ENCODE measurements around the gene ADRA2B. TPM values are rescaled to one million over a fixed set of nuclear protein-coding genes. Genes with fewer than 3 reads are reported as not detected.

Gene ADRA2B
- total RNA-seq, 1 donor from 2014 or later = 0.32 TPM

GRCh38 chr2:96129528-96130120, 13.3 kb upstream of the ADRA2B start:
- no peaks in the 10 kb centered on the region for H3K36me3 ChIP-seq
- H3K27me3 ChIP-seq (ENCODE audit: low read depth) = no peaks in the 10 kb centered on the region
- H3K27ac ChIP-seq = no peak overlapping the region
- no peaks in the 10 kb centered on the region for H3K9me3 ChIP-seq
- no peak for TF ChIP-seq CTCF (IDR thresholded peaks at IDR 0.05)
- intact Hi-C loops (cut with DNase I) = no loop called here
- H3K4me3 ChIP-seq = no peak overlapping the region
- no peaks in the 10 kb centered on the region for H3K4me1 ChIP-seq
- no peak for ATAC-seq
- DNase-seq = no peak

GRCh38 chr2:96128456-96128855, 12.1 kb upstream of the ADRA2B start:
- intact Hi-C loops (cut with DNase I) = no loop called here
- H3K4me1 ChIP-seq = no peaks in the 10 kb centered on the region
- ATAC-seq = no peak
- no peak overlapping the region for H3K4me3 ChIP-seq
- no peaks in the 10 kb centered on the region for H3K27me3 ChIP-seq (ENCODE audit: low read depth)
- H3K36me3 ChIP-seq = no peaks in the 10 kb centered on the region
- no peak for TF ChIP-seq CTCF (IDR thresholded peaks at IDR 0.05)
- DNase-seq = no peak
- H3K27ac ChIP-seq = no peak overlapping the region
- H3K9me3 ChIP-seq = no peaks in the 10 kb centered on the region

- no peaks in the 10 kb centered on the region for H3K9me3 ChIP-seq
- no peak for DNase-seq
- H3K27ac ChIP-seq = no peak overlapping the region
- no peak for TF ChIP-seq CTCF (IDR thresholded peaks at IDR 0.05)
- peak in 1 of 2 donors; percentile 20 for ATAC-seq
- intact Hi-C loops (cut with DNase I) = no loop called here
- H3K27me3 ChIP-seq (ENCODE audit: low read depth) = no peaks in the 10 kb centered on the region
- H3K36me3 ChIP-seq = no peaks in the 10 kb centered on the region
- H3K4me1 ChIP-seq = no peaks in the 10 kb centered on the region
- no peak overlapping the region for H3K4me3 ChIP-seq
Measured at GRCh38 chr2:96124406-96125265, 8.3 kb upstream of the ADRA2B start.

GRCh38 chr2:96123936-96124335, 7.6 kb upstream of the ADRA2B start:
- H3K27ac ChIP-seq = no peak overlapping the region
- no peak for TF ChIP-seq CTCF (IDR thresholded peaks at IDR 0.05)
- intact Hi-C loops (cut with DNase I) = no loop called here
- DNase-seq (no peak), ATAC-seq (no peak)
- H3K4me3 ChIP-seq = no peak overlapping the region
- no peaks in the 10 kb centered on the region for H3K4me1 ChIP-seq
- H3K36me3 ChIP-seq = no peaks in the 10 kb centered on the region
- no peaks in the 10 kb centered on the region for H3K9me3 ChIP-seq
- peaks cover under 1% of the 10 kb centered on the region for H3K27me3 ChIP-seq (ENCODE audit: low read depth)

- ATAC-seq (no peak), DNase-seq (no peak)
- H3K9me3 ChIP-seq = no peaks in the 10 kb centered on the region
- H3K27ac ChIP-seq = no peak overlapping the region
- intact Hi-C loops (cut with DNase I) = no loop called here
- H3K36me3 ChIP-seq = no peaks in the 10 kb centered on the region
- H3K4me3 ChIP-seq = no peak overlapping the region
- no peaks in the 10 kb centered on the region for H3K4me1 ChIP-seq
- TF ChIP-seq CTCF (IDR thresholded peaks at IDR 0.05) = no peak
- peaks cover 7% of the 10 kb centered on the region for H3K27me3 ChIP-seq (ENCODE audit: low read depth)
Measured at GRCh38 chr2:96123290-96123689, 6.9 kb upstream of the ADRA2B start.

Measured in lower lobe of right lung (tissue), 2 donors.